HG02610 (cell line): ENCODE measurements around the gene NRN1L.

ENCODE experiments used
- ATAC-seq: cut with Tn5 transposase; IDR thresholded peaks from one replicate; pipeline ENCODE4 v1.9.1; 2021; ENCODE audit warnings: mild to moderate bottlenecking, moderate library complexity; ENCODE audit not compliant: unreplicated experiment

Gene NRN1L

DNA sequence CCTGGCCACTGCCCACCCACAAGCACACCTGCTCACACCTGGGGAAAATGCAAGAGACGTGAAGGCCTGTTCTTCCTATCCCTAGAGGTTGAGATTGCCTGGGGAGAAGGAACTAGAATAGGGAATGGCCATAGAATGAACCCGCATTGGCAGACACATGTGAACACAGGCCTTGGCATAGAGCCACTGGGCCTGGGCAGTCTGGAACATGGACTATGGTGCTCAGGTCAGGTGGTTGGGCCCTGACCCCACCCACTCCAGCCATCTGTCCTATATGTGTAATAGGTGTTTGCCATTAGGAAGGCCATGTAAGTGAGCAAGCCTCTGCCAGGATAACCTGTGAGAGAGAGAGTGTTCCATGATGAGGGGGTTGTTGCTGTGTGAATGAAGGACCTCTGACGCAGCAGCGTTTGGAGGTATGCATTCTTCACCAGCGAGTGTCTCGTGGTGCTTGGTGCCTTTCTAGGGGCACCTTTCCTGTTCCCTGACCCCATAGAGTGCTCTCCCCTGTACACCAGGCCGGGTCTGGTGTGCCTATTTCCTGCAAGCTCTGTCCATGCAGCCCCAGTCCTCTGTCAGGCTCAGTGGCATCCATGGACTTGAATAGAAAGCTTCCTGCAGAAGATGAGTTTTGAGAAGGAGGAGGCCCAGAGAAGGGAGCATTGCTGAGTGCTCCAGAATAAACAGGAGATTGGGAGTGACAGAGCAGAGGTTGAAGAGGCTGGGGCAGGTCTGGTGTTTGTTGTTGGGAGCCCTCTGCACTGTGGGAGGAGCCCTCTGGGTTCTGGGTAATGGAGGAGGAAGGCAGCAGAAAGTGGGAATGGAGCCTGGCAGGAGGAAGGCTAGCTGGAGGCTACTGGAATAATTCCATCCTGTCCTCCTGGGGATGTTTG, 31.4 kb downstream of the NRN1L start:
- ATAC-seq = no peak

GRCh38 chr16:67917140-67917851, 32.6 kb downstream of the NRN1L start:
- ATAC-seq = no peak

DNA sequence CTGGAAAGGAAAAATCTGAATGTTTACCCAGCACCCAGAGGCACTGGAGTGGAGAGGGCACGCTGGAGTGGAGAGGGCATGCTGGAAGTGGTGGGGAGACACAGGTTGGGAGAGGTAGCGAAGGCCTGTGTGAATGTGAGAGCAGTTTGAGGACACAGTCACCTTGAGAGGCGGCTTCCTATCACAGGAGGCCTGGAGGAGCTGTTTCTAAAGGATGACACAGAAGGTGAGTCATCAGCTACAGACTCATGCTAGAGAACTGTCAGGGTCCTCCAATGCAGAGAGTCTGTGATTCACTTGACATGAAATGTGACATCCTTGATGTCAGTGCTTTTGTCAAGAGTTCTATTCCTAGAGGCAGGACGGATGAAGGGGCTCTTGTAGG, 33.2 kb downstream of the NRN1L start:
- no peak for ATAC-seq

- ATAC-seq = no peak
These were observed 35.0 kb downstream of the NRN1L start for GRCh38 chr16:67919622-67920221.

GRCh38 chr16:67922221-67922620, 37.5 kb downstream of the NRN1L start:
- no peak for ATAC-seq

DNA sequence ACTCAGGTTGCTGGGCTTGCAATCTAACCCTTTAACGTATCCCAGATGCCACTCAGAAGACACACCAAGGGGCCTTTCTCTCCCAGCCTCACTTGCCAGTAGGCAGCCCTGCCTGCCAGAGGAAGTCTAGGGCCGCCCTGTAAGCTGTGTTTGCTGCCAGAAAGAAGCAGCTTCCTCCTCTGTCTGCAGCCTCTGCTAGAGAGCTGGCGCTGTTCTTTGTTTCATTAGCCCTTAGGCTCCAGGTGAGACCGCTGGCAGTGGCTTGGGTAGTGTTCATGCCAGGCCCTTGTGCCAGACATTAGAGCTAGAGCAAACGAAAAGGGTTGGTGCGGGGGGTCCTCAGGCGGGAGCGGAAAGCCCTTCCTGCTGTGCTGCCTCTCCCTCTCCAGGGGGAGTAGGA, 38.1 kb downstream of the NRN1L start:
- ATAC-seq = no peak

GRCh38 chr16:67923414-67924116, 38.9 kb downstream of the NRN1L start:
- no peak for ATAC-seq

GRCh38 chr16:67924140-67924906, 39.6 kb downstream of the NRN1L start:
- ATAC-seq = no peak

- ATAC-seq = no peak
These were observed 41.6 kb downstream of the NRN1L start for GRCh38 chr16:67926181-67926750.

- no peak for ATAC-seq
These were observed 42.7 kb downstream of the NRN1L start for GRCh38 chr16:67927131-67927941.

DNA sequence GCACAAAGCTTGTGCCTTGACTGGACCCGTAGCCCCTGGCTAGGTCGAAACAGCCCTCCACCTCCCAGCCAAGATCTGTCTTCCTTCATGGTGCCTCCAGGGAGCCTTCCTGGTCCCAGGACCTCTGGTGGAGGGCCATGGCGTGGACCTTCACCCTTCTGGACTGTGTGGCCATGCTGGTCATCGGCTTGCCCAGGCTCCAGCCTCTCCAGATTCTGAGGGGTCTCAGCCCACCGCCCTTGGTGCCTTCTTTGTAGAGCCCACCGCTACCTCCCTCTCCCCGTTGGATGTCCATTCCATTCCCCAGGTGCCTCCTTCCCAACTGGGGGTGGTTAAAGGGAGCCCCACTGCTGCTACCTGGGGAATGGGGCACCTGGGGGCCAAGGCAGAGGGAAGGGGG, 43.5 kb downstream of the NRN1L start:
- ATAC-seq = no peak

- ATAC-seq = no peak
These were observed 44.1 kb downstream of the NRN1L start for GRCh38 chr16:67928561-67929364.

DNA sequence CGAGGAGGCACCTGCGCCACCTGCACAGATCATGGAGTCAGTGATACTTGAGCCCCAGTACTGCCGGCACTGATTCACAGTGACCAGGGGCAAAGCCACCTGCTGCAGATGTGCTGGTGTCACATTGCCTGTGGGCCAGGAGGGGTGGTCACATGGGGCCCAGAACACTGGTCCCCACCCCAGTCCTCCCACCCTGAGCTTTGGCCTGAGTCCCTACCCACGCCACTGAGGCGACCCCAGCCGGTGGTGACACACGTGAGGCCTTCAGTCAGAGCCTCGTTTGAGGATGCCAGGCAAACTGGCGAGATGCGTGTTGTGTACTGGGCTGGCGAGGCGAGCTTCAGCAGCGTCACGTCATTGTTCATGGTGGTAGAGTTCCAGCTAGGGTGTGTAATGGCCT, 45.5 kb downstream of the NRN1L start:
- no peak for ATAC-seq

- ATAC-seq = no peak
These were observed 46.1 kb downstream of the NRN1L start for GRCh38 chr16:67930678-67931211.

DNA sequence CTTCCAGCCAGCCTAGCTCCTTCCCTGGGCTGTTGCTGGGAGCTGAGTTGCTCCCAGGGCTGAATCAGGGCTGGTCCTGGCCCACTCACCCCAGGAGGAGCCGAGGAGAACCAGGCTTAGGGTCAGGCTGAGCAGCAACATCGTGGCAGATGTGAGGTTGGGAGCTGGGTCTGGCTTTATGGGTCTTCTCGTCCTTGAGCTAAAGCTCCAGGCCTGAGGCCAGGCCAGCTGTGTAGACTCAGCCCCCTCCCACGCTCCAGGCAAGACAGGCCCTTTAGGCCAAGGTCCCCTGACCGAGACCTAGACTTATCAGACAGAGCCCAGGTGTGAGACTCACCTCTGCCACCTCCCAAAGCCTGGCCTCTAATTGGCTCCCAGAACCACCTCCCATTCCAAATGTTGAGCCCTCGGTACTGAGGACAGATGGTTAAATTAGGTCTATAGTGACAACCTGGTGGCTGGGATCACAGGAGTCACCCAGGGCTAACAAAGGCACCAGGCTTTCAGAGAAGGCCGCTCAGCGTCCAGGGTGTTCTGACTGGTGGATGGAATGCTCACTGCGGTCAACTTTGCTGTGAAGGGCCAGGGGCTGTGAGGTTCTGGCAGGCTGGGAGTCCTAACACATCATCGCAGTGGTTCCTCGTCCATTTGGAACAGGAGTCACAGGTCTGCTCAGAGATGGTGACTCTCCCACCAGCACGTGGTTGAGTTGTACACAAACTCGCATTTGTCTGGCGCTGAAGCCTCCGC, 47.2 kb downstream of the NRN1L start, which contains the start of gene CTRL:
Gene CTRL, minus strand, starts transcription at position 151 of the 750 bp plus-strand sequence. Its CDS starts 10 bp downstream, at position 141.
- no peak for ATAC-seq

DNA sequence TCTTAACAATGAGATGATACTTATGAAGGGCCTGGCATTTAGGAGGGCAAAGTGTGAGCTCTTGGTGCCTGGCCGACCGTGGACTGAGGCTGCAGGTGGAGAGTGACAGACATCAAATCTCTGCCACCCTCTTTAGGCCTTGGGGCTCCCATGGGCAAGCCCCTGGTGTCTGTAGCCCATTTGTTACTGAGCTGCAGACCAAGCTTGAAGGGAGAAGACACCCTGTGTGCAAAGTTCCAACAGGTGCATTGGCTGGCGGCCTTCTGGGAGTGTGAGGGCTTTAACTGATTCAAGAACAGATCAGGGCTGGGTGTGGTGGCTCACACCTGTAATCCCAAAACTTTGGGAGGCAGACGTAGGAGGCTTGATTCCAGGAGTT, 47.8 kb downstream of the NRN1L start:
- ATAC-seq = no peak

DNA sequence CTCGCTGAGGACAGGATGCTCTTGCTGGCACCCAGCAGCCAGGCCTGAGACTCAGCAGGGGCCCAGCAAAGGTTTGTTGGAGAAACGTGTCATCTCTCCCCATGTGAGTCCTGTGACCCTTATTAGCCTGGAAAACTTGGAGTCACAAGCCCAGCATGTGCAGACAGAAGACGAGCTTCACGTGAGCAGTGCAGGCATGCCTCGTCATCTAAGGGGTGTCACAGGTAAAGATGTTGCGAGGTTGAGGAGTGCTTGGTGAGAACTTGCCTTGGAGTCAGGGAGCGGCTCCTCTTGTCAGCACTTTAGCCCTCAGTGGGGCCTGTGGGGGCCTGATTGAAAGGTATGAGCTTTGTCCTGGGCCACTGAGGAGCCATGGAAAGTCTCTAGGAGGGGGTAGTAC, 49.1 kb downstream of the NRN1L start:
- ATAC-seq = no peak
